Measurements from ENCODE around the gene OXGR1. TPM values are rescaled to one million over a fixed set of nuclear protein-coding genes. Genes with fewer than 3 reads are reported as not detected.

OXGR1 gene
- total and polyA plus RNA-seq, 9 of the 15 experiments (the other 6 are each of a cell fraction or from before 2014, with no cell fraction given), result 0.03 TPM; not detected in 8

DNA sequence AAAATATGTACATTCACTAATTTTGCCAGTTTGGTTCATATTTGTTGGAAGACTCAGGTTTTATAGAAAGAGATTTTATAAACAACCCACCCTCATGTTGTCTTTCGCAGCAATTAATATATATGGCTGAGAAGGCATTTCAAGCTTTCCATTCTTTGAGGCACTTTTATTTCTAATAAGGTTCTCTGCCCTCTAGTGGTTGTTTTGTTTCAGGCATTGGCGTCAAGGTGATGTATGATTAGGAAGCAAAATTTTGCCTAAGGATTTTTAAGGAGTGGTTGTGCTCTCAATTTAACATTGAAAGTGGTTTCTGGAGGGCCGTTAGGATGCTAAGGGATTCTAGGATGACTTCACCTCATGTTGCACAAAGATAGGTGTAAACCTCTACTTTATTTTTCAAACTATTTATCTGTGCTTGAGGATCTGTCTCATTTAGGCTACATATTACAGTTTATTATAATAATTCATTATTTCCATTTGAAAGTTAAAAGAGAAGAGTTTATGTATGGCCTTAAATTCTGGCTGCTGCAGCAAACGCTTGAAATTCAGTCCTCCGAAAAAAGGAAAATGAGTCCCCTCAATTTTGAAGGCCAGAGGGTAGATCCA, 35.9 kb downstream of the OXGR1 start:
- ATAC-seq (peak; percentile 57; the same call in 1 of the 3 replicates), FAIRE-seq (no peak), DNase-seq (ENCODE audit: extremely low read depth in 1 of 4, low spot score in 3 of 4) (peak in 3 of 4 experiments; percentile 9 to 16 (median 10))
- H3K27me3 ChIP-seq (ENCODE audit: control insufficient read depth in 2 of 2, insufficient read depth in 2 of 2, low read length in 2 of 2), result no peaks in the 10 kb centered on the region
- H3K27ac ChIP-seq (ENCODE audit: extremely low read depth, low read depth, low read length), result no peak overlapping the region
- BruUV-seq (replicated peaks), result no TSS peak
- H3K36me3 ChIP-seq (ENCODE audit: control insufficient read depth, insufficient read depth, low read length), result no peaks in the 10 kb centered on the region
- POLR2A ChIA-PET, result no interaction called here
- WGBS (ENCODE audit: insufficient coverage, low coverage, missing lambda C conversion rate), result 0% methylated on average over 5 of the region's 5 CpGs
- no peak overlapping the region for H2AFZ ChIP-seq (ENCODE audit: low read depth, low read length)
- H3K4me1 ChIP-seq (replicated peaks in 1 of 2; ENCODE audit: control insufficient read depth in 2 of 2, insufficient read depth in 2 of 2, low read length in 2 of 2), result no peaks in the 10 kb centered on the region
- no peaks in the 10 kb centered on the region for H3K9me3 ChIP-seq (replicated peaks; ENCODE audit: control insufficient read depth, insufficient read depth, low read depth, low read length)
- no peaks in the 10 kb centered on the region for H4K20me1 ChIP-seq (replicated peaks; ENCODE audit: control insufficient read depth, insufficient read depth, low read length)
- H3K9ac ChIP-seq (ENCODE audit: insufficient read depth in 1 of 2, low read depth in 2 of 2, low read length in 2 of 2), result no peak overlapping the region
- no peak overlapping the region for H3K4me3 ChIP-seq
- H3K9me1 ChIP-seq (ENCODE audit: control insufficient read depth, insufficient read depth, low read length), result no peaks in the 10 kb centered on the region
- H3K79me2 ChIP-seq (ENCODE audit: control insufficient read depth, insufficient read depth, low read length), result no peaks in the 10 kb centered on the region
- CTCF ChIA-PET (ENCODE audit: low intra/inter-chr PET ratio), result interaction anchor here (1.0 kb wide), 1 partner anchor 938 kb away, joined by 4 read pairs; no protein-coding TSS in a partner anchor
- in situ Hi-C loops (cut with MboI), result loop anchor here (25.0 kb wide), 1 partner anchor 1446 kb away; no protein-coding TSS in a partner anchor
- no peak overlapping the region for H3K4me2 ChIP-seq (ENCODE audit: insufficient read depth, low read length)
- intact Hi-C loops (cut with micrococcal nuclease), result no loop called here
- TF ChIP-seq MECOM (CRISPR knock-in tag; IDR thresholded peaks at IDR 0.05), result no peak
- TF ChIP-seq, protein P1, sequence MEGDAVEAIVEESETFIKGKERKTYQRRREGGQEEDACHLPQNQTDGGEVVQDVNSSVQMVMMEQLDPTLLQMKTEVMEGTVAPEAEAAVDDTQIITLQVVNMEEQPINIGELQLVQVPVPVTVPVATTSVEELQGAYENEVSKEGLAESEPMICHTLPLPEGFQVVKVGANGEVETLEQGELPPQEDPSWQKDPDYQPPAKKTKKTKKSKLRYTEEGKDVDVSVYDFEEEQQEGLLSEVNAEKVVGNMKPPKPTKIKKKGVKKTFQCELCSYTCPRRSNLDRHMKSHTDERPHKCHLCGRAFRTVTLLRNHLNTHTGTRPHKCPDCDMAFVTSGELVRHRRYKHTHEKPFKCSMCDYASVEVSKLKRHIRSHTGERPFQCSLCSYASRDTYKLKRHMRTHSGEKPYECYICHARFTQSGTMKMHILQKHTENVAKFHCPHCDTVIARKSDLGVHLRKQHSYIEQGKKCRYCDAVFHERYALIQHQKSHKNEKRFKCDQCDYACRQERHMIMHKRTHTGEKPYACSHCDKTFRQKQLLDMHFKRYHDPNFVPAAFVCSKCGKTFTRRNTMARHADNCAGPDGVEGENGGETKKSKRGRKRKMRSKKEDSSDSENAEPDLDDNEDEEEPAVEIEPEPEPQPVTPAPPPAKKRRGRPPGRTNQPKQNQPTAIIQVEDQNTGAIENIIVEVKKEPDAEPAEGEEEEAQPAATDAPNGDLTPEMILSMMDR (IDR thresholded peaks at IDR 0.05 in 2 of 3, conservative IDR thresholded peaks at IDR 0.05 in 1 of 3; ENCODE audit: insufficient read depth in 2 of 3, low read depth in 1 of 3, low read length in 3 of 3), result peak; percentile 23 to 61 (median 42); a peak in 4 of 6 replicates
- TF ChIP-seq SP2 (IDR thresholded peaks at IDR 0.05; ENCODE audit: extremely low read depth, low read depth, low read length, poor library complexity, severe bottlenecking), result no peak
- no peak for TF ChIP-seq NR2C1 (IDR thresholded peaks at IDR 0.05)
- TF ChIP-seq NR2C1 (tag; IDR thresholded peaks at IDR 0.05), result no peak
- no peak for TF ChIP-seq ZNF740 (CRISPR knock-in tag; IDR thresholded peaks at IDR 0.05)
- no peak for TF ChIP-seq ZNF740 (tag; IDR thresholded peaks at IDR 0.05)
- no peak for TF ChIP-seq ZNF41 (CRISPR knock-in tag; conservative IDR thresholded peaks at IDR 0.05)
- TF ChIP-seq RAD21 (CRISPR knock-in tag; conservative IDR thresholded peaks at IDR 0.05 in 1 of 2, IDR thresholded peaks at IDR 0.05 in 1 of 2), result peak; percentile 24 to 55
- TF ChIP-seq GTF3C2 (IDR thresholded peaks at IDR 0.05; ENCODE audit: borderline replicate concordance, extremely low read depth, insufficient read length), result no peak

All from K562 (cell line).